ENCODE data around the gene ZNF688. TPM values are rescaled to one million over a fixed set of nuclear protein-coding genes. Genes with fewer than 3 reads are reported as not detected.

Gene ZNF688
- total and polyA plus RNA-seq, 2 of the 13 experiments (the other 11 are each of a cell fraction or from before 2014, with no cell fraction given) = 2.4 to 5.4 TPM

DNA sequence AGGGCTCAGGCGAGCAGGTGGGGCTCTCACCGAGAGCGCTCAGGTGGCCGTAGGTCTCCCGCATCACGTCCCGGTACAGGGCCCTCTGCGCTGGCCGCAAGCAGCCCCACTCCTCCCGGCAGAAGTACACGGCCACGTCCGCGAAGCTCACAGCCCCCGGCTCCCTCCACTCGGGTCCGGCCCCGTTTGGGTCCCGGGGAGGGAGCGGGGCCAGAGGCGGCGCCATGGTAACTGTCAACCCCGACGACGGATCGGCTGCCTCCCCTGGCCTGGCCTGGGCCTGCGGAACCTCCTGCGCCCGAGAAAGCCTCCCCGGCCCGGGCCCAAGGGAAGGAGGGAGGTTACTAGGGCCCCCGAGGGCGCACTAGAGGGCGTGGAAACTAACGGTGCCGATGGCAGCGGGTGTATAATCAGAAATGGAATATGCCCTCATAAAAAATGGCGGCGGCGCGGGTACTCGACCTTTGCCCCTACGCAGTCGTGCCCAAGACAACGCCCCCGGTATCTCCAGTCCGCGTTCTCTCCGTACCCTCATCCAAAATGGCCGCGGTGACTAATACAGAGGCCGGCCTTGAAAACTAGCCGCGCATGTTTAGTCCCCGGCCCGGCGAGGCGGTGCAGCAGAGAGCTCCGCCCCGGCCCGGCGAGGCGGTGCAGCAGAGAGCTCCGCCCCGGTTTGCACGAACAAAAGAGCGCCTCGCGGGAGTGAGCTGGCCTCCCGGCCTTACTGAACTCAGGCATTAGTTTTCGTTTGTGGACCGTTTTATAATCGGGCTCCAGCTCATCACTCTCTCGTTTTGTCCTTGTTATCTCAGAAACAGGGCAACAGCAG lies 13.3 kb downstream of the ZNF688 start, which contains the start of gene ZNF764 (continued):
- TF ChIP-seq ZSCAN25 (CRISPR knock-in tag; IDR thresholded peaks at IDR 0.05) (0 out of 2 replicates have a peak, but pooled peaks have one; percentile 25), PPARG (CRISPR knock-in tag; conservative IDR thresholded peaks at IDR 0.05) (0 out of 2 replicates have a peak, but pooled peaks have one; percentile 62), ZNF496 (CRISPR knock-in tag; IDR thresholded peaks at IDR 0.05; ENCODE audit: insufficient replicate concordance) (no peak), ZNF33A (CRISPR knock-in tag; IDR thresholded peaks at IDR 0.05; ENCODE audit: borderline replicate concordance) (peak; percentile 95; the same call in 1 of the 2 replicates), POLR2AphosphoS5 (IDR thresholded peaks at IDR 0.05; ENCODE audit: low read depth, low read length) (peak; percentile 93), ZSCAN21 (CRISPR knock-in tag; IDR thresholded peaks at IDR 0.05; ENCODE audit: borderline replicate concordance) (peak; percentile 62), ZNF766 (CRISPR knock-in tag; IDR thresholded peaks at IDR 0.05; ENCODE audit: borderline replicate concordance) (no peak; the same call in 1 of the 2 replicates), SUZ12 (IDR thresholded peaks at IDR 0.05; ENCODE audit: low read depth, low read length) (no peak), ZNF558 (CRISPR knock-in tag; IDR thresholded peaks at IDR 0.05; ENCODE audit: borderline replicate concordance) (peak; percentile 95), RCOR2 (CRISPR knock-in tag; IDR thresholded peaks at IDR 0.05) (no peak; the same call in 1 of the 2 replicates), ZBTB1 (CRISPR knock-in tag; IDR thresholded peaks at IDR 0.05; ENCODE audit: borderline replicate concordance) (peak; percentile 21; the same call in 1 of the 2 replicates), GZF1 (CRISPR knock-in tag; IDR thresholded peaks at IDR 0.05) (0 out of 2 replicates have a peak, but pooled peaks have one; percentile 84), ZNF562 (CRISPR knock-in tag; IDR thresholded peaks at IDR 0.05; ENCODE audit: borderline replicate concordance) (no peak), SNAPC4 (CRISPR knock-in tag; IDR thresholded peaks at IDR 0.05) (peak; percentile 70; the same call in 1 of the 2 replicates), DBP (CRISPR knock-in tag; IDR thresholded peaks at IDR 0.05; ENCODE audit: not compliant biosample characterization) (peak; percentile 30), ZKSCAN1 (IDR thresholded peaks at IDR 0.05; ENCODE audit: low read length) (no peak), NAIF1 (CRISPR knock-in tag; IDR thresholded peaks at IDR 0.05; ENCODE audit: borderline replicate concordance) (peak; percentile 65; the same call in 1 of the 2 replicates), HMG20A (CRISPR knock-in tag; IDR thresholded peaks at IDR 0.05; ENCODE audit: borderline replicate concordance) (peak; percentile 48; the same call in 1 of the 2 replicates), MYC (CRISPR knock-in tag; IDR thresholded peaks at IDR 0.05; ENCODE audit: borderline replicate concordance) (peak; percentile 67), ZNF33B (CRISPR knock-in tag; IDR thresholded peaks at IDR 0.05) (peak; percentile 56)
- TF ChIP-seq, protein P1, sequence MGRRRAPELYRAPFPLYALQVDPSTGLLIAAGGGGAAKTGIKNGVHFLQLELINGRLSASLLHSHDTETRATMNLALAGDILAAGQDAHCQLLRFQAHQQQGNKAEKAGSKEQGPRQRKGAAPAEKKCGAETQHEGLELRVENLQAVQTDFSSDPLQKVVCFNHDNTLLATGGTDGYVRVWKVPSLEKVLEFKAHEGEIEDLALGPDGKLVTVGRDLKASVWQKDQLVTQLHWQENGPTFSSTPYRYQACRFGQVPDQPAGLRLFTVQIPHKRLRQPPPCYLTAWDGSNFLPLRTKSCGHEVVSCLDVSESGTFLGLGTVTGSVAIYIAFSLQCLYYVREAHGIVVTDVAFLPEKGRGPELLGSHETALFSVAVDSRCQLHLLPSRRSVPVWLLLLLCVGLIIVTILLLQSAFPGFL (CRISPR knock-in tag; IDR thresholded peaks at IDR 0.05) = 0 out of 2 replicates have a peak, but pooled peaks have one; percentile 45

Data from HepG2 (cell line).